Upper lobe of left lung (tissue), 4 donors: ENCODE data around the gene APEX2.

Experiments used
- POLR2A ChIP-seq, 4 donors: fragments of 450-650 bp; IDR thresholded peaks; one replicate each; pipeline ENCODE4 v1.5.1; 2016 to 2017; ENCODE audit warnings: antibody characterized with exemption in 4 of 4, mild to moderate bottlenecking in 2 of 4
- POLR2AphosphoS5 ChIP-seq, 2 donors: sonication (generic); formaldehyde crosslinking; IDR thresholded peaks; one replicate each; pipeline ENCODE4 v1.5.1; 2017; ENCODE audit warnings: antibody characterized with exemption in 2 of 2

DNA sequence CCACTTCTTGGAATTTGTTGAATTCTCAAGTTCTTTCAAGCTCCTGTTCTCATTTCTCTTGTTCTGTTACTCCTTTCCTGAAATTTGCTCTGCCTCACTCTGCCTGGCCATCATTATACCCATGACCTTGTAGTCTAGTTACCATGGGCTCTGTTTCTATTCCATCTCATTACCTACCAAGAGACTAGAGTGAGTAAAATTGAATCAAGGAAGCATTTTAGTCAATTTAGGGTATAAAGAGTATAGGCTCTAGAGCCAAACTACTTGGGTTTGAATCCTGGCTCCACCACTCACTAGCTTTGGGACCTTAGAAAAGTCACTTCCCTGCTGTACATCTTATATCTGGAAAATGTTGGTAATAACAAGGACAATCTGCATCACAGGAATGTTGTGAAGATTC, 28.4 kb downstream of the APEX2 start:
- TF ChIP-seq POLR2AphosphoS5 (IDR thresholded peaks at IDR 0.05) (no peak), POLR2A (IDR thresholded peaks at IDR 0.05) (no peak)
